Stimulated activated CD4-positive, alpha-beta T cell treated with anti-CD3 and anti-CD28 coated beads, Interleukin-2, amount 100 ng/mL, for 4 hours (primary cell): ENCODE measurements around the gene STIM2.
"Not testable (repeated sequence)": the region's sequence is repeated elsewhere in the genome, so short reads cannot be mapped to it uniquely, and the experiment has no call there.

Experiments
- DNase-seq: peaks from one replicate; pipeline ENCODE4 v3.0.0-alpha.2; 2020; ENCODE audit warnings: low read depth

Gene STIM2

DNA sequence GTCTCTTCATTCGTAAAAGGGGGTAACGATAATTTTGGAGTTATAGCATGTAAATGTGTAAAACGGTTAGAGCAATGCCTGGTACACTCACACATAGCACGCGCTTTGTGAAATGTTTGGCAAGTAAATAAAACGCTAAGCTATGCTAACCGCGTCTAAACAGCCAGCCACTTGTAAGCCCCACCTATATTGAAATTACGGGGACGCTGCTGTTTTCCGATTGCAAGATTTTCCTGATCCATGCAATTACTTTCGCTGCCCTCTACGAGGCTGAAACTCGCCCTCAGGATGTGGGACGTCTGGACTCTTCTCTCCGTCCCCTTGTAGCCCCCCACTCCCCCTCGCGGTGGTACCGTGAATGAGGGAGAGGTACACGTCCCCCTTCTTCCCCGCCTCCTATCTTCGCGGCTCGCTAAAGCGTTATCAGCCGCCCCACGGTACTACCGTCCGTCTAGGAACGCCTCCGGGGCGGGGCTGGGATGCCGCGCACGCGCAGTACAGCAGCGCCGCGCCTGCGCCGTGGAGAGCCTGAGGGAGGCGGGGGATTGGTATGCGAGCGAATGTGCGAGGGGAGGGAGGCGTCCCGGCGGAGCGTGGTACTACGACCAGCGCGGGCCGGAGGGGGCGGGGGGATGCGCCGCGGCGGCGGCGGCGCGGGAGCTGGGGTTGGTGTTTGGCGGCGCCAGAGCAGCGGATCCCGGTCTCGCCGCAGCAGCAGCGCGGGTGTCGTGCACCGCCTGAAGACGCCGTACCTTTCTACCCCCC is at the start of gene STIM2:
TSS of gene STIM2 (plus strand) at position 685 of the 765 bp plus-strand sequence.
- DNase-seq = peak; percentile 97

- not testable (repeated sequence) for DNase-seq
Observed at GRCh38 chr4:26811571-26811970, 49.1 kb upstream of the STIM2 start.

- DNase-seq = no peak
Observed at GRCh38 chr4:26812049-26812714, 48.5 kb upstream of the STIM2 start.

- DNase-seq = no peak
Observed at GRCh38 chr4:26813698-26814097, 46.9 kb upstream of the STIM2 start.

- no peak for DNase-seq
Observed at GRCh38 chr4:26815199-26815598, 45.4 kb upstream of the STIM2 start.

DNA sequence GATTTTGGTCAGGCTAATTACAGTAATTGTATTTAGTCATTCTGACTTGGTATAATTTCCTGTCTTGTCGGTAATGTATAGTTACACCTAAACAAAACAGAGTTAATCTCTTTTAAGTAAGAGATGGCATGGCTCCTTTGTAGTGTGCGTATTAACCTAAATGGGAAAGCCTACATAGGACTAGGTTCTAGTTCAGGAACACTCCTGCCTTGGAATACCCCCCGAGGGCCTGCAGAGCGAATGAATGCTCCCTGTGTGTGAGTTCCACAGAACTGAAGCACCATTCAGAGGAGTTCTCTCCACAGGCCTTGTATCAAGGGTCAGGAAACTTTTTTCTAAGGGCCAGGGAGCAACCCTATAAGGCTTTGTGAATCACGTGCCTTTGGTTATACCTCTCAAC is 44.9 kb upstream of the STIM2 start:
- DNase-seq = no peak

DNA sequence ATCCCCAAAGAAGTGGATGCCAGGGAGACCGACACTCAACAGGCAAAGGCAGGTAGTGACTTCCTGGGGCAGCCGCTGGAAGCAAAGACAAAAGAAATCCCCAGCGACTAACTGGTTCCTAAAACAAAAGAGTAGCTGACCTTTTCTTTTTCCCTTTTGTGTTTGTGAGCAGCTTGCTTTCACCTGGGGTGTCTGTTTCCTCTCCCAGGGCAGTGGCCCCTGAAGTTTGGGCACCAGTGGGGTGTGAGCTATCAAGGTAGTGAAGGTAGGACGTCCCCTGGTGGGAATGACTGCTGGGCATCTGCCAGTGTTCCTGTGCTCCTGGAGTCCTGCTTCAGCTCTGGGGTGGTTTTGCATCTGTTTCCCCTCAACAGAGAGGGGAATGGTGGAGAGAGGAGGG is 41.6 kb upstream of the STIM2 start:
- no peak for DNase-seq

- no peak for DNase-seq
Observed at GRCh38 chr4:26819478-26820095, 41.1 kb upstream of the STIM2 start.

- no peak for DNase-seq
Observed at GRCh38 chr4:26820346-26820745, 40.3 kb upstream of the STIM2 start.

GRCh38 chr4:26821031-26821430 is 39.6 kb upstream of the STIM2 start:
- DNase-seq = no peak

DNA sequence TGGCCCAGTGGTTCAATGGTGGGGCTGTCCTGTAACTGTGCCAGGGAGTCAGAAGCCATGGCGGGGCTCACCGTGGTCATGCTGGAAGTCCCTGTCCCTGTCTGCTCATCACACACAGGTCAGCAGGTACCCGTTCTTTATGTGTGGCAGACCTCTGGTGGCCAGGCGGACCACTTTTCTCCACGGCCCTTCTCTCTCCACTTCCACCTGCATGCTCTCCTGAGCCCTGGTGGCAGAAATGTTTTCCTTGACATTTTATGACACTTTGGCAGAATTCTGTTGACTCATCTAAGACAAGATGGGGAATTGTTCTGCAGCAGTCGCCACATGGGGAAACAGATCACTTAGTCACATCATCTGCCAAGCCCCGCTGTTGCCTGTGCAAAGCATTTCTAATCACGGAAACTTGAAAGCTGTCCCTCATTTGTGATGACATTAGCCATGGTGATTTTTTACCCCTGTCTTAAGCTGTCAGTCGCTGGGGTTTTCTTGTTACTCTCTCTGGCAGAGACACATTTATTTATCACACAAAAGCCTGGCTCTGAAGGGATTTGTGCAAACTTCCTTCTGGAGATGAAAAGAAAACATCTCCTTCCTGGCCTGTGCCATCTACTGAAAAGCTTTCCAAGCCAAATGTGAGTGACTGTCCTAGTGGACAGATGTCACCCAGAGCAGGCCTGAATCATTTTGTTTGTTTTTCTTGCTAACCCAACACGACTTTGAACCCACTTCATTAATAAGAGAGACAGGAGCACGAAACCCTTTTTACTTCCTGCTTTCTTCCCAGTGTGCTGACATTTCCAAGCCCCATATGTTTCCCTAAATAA is 38.8 kb upstream of the STIM2 start:
- no peak for DNase-seq

GRCh38 chr4:26822546-26822945 is 38.1 kb upstream of the STIM2 start:
- no peak for DNase-seq

DNA sequence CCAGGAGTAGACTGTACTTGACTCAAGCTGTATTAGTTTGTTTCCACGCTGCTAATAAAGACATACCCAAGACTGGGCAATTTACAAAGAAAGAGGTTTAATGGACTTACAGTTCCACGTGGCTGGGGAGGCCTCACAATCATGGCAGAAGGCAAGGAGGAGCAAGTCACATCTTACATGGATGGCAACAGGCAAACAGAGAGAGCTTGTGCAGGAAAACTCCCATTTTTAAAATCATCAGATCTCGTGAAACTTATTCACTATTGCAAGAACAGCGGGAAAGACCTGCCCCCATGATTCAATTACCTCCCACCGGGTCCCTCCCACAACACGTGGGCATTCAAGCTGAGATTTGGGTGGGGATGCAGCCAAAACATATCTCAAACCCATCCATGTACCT is 37.7 kb upstream of the STIM2 start:
- not testable (repeated sequence) for DNase-seq

DNA sequence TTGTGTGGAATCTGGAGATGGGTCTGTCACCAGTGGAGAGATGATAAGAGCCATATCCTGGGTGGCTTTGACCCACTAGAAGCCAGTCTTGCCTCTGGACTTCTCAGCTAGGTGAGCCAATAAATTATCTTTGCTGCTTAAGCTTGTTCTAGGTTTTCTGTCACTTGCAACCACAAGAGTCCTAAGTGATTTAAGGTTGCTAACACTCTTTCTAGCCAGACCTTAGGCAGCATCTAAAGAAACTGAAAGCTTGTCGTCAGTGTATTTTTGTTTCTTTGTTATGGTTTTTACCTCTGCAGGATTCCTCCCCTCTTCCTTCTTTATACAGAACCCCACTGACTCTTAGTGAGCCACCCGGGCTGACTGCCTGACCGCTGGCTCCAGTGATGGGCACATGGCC is 37.1 kb upstream of the STIM2 start:
- DNase-seq = no peak

GRCh38 chr4:26824667-26825066 is 36.0 kb upstream of the STIM2 start:
- no peak for DNase-seq

DNA sequence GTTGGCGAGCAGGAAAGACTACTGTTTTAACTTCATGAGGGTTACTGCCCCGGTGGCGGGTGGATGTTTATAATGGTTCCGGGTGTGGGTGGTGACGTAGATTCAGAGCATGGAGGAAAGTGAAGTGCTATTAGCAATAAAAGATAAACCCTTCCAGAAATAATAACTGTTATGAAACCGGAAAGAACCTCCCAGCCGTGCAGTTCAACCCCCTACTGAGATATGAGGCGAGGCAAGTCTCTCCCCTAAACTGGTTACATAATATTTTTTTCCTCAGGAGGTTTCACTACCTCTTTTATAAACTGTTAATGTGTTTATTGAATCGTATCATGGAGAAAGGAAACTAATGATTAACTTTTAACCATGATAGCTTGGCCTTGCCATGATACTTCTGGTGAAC is 33.9 kb upstream of the STIM2 start:
- no peak for DNase-seq

- not testable (repeated sequence) for DNase-seq
Observed at GRCh38 chr4:26827336-26827735, 33.3 kb upstream of the STIM2 start.

GRCh38 chr4:26827798-26828197 is 32.8 kb upstream of the STIM2 start:
- DNase-seq = no peak

DNA sequence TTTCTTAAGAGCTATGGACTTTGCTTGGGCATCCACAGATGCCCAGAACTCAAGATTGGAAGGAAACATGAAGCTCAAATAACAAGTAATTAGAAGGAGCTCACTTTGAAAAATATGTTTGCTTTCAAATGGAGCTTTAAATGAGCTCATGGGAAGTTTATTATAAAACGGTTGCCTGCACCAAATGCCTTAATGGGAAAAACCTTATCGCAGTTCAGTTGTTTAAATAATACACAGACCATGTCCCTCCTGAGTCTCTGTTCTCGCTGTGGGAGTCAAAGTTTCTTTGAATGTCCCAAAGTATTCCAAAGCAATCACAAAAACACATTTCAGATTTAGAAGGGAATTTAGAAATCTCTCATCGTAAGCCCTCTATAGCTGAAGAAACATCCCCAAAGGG is 31.6 kb upstream of the STIM2 start:
- DNase-seq = no peak

- DNase-seq = no peak
Observed at GRCh38 chr4:26830033-26830432, 30.6 kb upstream of the STIM2 start.

GRCh38 chr4:26830701-26831100 is 29.9 kb upstream of the STIM2 start:
- DNase-seq = no peak

GRCh38 chr4:26836539-26836938 is 24.1 kb upstream of the STIM2 start:
- no peak for DNase-seq
